ENCODE results near the gene AQP1. TPM values are rescaled to one million over a fixed set of nuclear protein-coding genes. Genes with fewer than 3 reads are reported as not detected.
A peak's percentile ranks its signal among the peaks of the same experiment; 100 is the strongest.

Gene AQP1
- total RNA-seq, 4 donors from 2014 or later: 92.1 to 139 (median 110) TPM

GRCh38 chr7:30970074-30970473 lies 58.4 kb downstream of the AQP1 start:
- no peaks in the 10 kb centered on the region for H3K9me3 ChIP-seq
- TF ChIP-seq POLR2A (IDR thresholded peaks at IDR 0.05) (no peak), CTCF (IDR thresholded peaks at IDR 0.05) (no peak), POLR2AphosphoS5 (IDR thresholded peaks at IDR 0.05) (no peak), EP300 (IDR thresholded peaks at IDR 0.05) (no peak)
- no peak overlapping the region for H3K4me3 ChIP-seq
- 82% methylated on average over 4 of the region's 5 CpGs for WGBS
- H3K27me3 ChIP-seq: peaks cover 11% of the 10 kb centered on the region
- H3K36me3 ChIP-seq: no peaks in the 10 kb centered on the region
- H3K27ac ChIP-seq: no peak overlapping the region
- DNase-seq (ENCODE audit: low spot score in 2 of 2): no peak
- H3K4me1 ChIP-seq: no peaks in the 10 kb centered on the region

- Histone ChIP-seq H3K36me3 (no peaks in the 10 kb centered on the region), H3K27me3 (peaks cover 11% of the 10 kb centered on the region), H3K9me3 (no peaks in the 10 kb centered on the region), H3K4me1 (no peaks in the 10 kb centered on the region), H3K4me3 (no peak overlapping the region), H3K27ac (no peak overlapping the region)
- 41% methylated on average over 6 of the region's 6 CpGs for WGBS
- no peak for TF ChIP-seq CTCF (IDR thresholded peaks at IDR 0.05)
- TF ChIP-seq POLR2AphosphoS5 (IDR thresholded peaks at IDR 0.05): no peak
- TF ChIP-seq POLR2A (IDR thresholded peaks at IDR 0.05): no peak
- TF ChIP-seq EP300 (IDR thresholded peaks at IDR 0.05): no peak
- DNase-seq (ENCODE audit: low spot score in 2 of 2): peak in 1 of 2 donors; percentile 65
These were observed 59.0 kb downstream of the AQP1 start for GRCh38 chr7:30970594-30971094.

GRCh38 chr7:30971440-30971839 lies 59.8 kb downstream of the AQP1 start:
- DNase-seq (ENCODE audit: low spot score in 2 of 2): peak in 1 of 2 donors; percentile 50
- peaks cover 11% of the 10 kb centered on the region for H3K27me3 ChIP-seq
- no peaks in the 10 kb centered on the region for H3K4me1 ChIP-seq
- H3K27ac ChIP-seq: no peak overlapping the region
- WGBS: 45% methylated on average over 3 of the region's 3 CpGs
- TF ChIP-seq CTCF (IDR thresholded peaks at IDR 0.05): no peak
- TF ChIP-seq POLR2AphosphoS5 (IDR thresholded peaks at IDR 0.05): no peak
- no peak for TF ChIP-seq POLR2A (IDR thresholded peaks at IDR 0.05)
- TF ChIP-seq EP300 (IDR thresholded peaks at IDR 0.05): no peak
- no peaks in the 10 kb centered on the region for H3K36me3 ChIP-seq
- H3K4me3 ChIP-seq: no peak overlapping the region
- no peaks in the 10 kb centered on the region for H3K9me3 ChIP-seq

GRCh38 chr7:30971840-30972563 lies 60.3 kb downstream of the AQP1 start:
- H3K9me3 ChIP-seq: no peaks in the 10 kb centered on the region
- peak in 1 of 2 donors; percentile 45 for DNase-seq (ENCODE audit: low spot score in 2 of 2)

More at GRCh38 chr7:30971840-30972563, 60.3 kb downstream of the AQP1 start:
- TF ChIP-seq POLR2AphosphoS5 (IDR thresholded peaks at IDR 0.05): no peak
- no peak for TF ChIP-seq POLR2A (IDR thresholded peaks at IDR 0.05)
- TF ChIP-seq EP300 (IDR thresholded peaks at IDR 0.05): no peak
- no peak for TF ChIP-seq CTCF (IDR thresholded peaks at IDR 0.05)
- Histone ChIP-seq H3K4me3 (no peak overlapping the region), H3K27me3 (peaks cover 11% of the 10 kb centered on the region), H3K36me3 (no peaks in the 10 kb centered on the region), H3K4me1 (no peaks in the 10 kb centered on the region), H3K27ac (no peak overlapping the region)
- 52% methylated on average over 15 of the region's 15 CpGs for WGBS
